Activated naive CD4-positive, alpha-beta T cell treated with anti-CD3 and anti-CD28 coated beads, Interleukin-2, amount 50 U/mL, for 16 hours (primary cell): ENCODE measurements around the gene ARL15.
A peak's percentile ranks its signal among the peaks of the same experiment; 100 is the strongest.

Experiments used
- DNase-seq: peaks from one replicate; pipeline ENCODE4 v3.0.0-alpha.2; 2020

The ARL15 gene

DNA sequence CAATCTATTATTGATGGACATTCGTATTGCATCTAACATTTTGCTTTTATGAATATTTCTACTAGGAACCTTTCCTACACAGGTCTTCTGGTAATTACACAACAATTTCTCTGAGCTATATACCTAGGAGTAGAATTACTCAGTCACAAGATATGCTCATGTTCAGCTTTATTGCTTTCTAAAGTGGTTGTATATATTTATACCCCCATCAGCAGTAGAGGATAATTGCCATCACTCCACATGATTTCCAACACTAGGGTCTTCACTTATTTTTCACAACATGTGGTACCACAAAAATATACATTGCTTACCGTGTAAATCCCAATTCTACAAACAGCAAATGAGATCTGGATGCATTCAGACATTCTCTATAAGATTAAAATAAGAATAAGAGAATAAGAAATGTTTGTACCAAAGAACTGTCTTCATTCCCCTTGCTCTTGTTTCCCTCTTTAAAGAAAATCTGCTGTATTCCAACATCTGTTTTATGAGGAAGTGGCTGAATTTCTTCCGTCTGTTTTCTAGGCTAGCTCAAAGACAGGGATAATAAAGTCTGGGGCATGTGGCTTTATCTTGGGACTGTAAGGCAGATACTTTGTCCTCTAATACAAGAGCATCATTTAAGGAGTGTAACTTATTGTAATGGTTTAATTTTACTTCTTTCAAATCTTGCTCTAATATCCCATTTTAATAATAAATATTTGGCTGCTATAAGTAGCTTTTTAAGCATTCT, 28.2 kb downstream of the ARL15 start:
- no peak for DNase-seq

DNA sequence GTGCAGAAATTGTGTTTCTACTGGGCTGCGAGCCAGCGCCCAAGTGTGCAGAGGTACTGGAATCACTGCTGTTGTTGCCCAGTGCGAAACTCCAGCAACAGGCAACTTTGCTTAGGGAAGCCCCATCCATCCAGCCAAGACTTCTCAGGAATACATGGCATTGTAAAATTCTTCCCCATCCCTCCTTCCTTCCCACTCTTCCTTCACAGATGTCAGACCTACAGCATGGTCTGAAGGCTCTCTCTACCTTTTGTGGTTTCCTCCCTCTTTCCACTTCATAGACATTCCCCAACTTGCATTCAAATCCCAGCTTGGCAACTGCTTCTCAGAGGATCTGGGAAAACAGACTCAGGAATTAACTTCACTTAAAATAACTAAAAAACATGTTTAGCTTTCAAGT, 30.4 kb downstream of the ARL15 start:
- no peak for DNase-seq

DNA sequence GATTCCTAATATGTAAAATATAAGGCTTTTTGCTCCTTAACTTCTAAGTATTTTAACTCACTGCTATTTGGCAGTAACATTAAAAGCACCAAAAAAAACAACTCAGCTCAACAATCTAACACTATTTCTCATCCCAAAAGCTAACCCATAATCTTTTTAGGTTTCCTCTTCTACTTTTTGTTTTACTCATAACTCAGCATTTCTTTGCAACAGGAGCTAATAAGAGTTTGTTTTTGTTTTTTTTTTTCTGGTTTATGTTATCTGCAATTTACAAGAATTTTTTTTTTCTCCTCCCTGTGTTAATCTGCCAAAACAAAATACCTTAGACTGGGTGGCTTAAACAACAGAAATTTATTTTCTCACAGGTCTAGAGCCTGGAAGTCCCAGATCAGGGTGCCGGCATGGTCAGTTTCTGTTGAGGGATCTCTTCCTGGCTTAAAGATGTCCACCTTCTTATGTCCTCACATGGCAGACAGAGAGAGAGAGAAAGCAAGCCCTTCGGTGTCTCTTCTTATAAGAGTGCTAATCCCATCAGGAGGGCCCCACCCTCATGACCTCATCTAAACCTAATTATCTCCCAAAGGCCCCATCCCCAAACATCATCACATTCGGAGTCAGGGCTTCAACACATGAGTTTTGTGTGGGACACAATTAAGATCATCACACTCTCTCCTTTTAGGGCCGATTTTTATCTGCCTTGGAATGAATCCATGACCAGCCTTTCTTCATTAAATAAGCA, 31.2 kb downstream of the ARL15 start:
- DNase-seq, result no peak

DNA sequence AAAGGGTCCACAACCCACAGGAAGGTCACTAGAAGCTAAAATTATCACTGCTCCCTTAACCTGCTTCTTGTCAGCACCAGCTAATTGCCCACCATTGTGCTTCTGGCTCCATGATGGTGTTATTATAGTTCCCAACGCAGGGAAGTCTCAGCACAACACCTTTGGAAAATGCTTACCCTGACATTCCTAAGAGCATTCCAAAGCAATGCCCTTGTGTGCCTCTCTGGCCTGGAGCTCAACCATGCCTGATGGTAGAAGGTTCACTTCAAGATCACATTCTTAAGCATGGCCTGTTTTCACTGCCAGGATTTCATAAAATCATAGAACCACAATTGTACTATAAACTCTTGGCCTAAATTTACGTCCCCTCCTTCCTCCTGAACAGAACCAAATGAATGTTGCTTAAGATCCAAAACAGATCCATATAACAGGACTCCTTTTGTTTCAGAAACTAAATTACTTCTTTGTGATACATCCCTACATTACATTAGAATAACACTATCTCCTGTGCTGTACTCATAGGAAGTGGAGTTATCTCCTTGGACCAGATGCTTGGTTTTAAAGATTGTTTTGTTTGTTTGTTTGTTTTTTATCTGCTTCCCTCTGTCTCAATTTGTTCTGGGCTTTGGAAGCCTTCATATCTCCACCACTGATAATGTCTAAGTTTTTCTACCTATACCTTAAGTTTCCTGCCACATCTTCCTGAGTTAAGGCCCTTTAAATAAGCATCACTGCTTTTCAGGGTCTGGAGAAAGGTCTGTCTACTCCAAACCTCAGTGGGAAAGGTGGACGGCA, 32.1 kb downstream of the ARL15 start:
- no peak for DNase-seq

DNA sequence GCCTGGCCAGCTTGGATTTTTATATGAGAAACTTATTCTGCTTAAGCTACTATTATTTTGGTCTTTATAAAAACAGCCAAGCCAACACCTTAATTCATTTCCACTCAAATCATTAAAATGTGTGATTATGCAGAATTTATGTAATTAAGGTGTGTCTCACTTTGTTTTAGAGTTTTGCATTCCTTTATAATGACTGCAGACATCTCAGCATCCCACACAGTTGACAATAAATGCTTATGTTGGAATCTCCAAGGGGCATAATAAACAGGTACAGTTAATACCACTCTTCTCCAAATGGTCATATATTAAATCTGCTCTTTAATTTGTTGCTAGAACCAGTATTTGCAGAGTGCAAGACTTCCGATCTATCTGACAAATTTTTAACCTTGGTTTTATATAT, 34.3 kb downstream of the ARL15 start:
- no peak for DNase-seq

DNA sequence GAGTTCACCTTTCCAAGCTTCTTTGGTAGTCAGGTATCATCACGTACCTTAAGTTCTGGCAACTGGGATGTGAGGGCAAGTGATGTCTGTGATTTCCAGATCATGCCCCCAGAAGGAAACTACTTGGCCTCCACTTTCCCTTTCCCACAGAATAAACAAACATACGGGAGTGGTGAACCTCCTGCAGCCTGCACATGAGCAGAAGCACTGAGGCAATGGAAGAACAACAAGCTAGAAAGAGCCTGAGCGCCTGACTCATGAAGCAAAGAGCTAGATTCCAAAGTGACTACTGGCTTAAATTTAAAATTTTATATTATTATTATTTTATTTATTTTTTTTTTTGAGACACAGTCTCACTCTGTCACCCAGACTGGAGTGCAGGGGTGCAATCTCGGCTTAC, 35.0 kb downstream of the ARL15 start:
- DNase-seq, result no peak

DNA sequence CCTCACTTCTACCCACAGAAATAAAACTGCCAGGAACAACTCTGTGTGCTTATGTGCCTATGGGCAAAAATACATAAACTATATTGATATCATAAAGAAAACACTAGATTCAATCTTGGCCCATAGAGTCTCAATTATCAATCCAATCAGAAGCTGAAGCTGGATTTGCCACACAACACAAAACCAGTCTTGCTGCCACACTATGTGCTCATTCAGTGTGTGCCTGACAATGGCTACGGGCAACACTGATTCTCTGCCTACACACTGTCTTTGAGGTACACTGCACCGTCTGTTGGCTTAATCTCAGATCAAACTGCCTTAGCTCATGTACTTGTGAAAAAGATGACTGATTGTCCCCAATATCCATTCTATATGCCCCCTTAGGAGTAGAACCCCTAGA, 35.4 kb downstream of the ARL15 start:
- no peak for DNase-seq

DNA sequence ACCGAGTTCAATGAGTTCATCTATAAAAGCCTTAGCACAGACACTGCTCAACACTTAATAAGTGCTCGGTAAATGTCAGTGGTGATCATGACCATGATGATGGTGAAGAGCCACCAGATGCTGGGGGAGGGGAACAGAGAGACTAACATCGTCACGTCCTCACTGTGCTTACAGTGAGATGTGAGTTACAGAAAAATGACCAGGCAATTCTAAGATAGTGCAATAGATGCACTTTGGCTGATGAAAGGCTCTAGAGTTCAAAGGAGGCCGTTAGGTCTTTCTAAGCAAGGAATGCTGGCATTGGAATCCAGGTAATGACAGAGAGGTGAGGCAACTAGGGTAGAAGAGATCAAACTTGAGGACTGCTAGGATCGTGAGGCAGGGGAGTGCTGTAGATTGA, 36.7 kb downstream of the ARL15 start:
- DNase-seq, result no peak

DNA sequence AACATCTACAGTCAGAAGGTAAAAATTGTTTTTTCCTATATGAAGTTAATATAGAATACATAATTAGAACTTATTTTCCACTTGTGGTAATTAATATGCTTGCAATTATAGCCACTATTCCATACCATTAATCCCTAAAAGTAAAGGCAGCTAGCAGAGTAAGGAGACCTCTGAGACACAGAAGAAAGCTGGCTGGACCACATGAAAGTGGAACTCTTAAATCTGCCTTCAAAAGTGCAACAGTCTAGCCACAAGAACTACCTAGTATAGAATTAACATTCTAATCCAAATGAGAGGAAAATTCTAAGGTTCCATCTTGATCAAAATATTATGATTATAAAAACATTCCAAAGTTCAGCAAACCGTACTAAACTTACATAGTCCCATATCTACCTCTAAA, 37.6 kb downstream of the ARL15 start:
- no peak for DNase-seq

DNA sequence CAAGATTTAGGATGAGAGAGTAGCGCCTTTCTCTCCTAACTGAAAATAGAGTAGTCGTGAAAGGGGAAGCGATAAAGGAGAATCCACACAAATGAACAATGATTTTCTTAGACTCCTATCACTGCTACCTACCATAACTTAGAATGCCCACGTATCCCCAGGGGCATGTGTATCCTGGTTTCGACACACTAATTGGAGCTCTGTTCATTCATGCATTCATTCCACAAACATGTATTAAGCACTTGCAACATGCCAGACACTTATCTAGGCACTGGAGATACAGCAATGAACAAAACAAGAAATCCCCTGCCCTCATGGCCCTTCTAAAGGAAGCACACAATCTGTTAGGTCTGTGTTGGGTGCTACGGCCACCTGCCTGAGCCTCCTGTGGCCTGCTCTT, 40.0 kb downstream of the ARL15 start:
- DNase-seq, result no peak

DNA sequence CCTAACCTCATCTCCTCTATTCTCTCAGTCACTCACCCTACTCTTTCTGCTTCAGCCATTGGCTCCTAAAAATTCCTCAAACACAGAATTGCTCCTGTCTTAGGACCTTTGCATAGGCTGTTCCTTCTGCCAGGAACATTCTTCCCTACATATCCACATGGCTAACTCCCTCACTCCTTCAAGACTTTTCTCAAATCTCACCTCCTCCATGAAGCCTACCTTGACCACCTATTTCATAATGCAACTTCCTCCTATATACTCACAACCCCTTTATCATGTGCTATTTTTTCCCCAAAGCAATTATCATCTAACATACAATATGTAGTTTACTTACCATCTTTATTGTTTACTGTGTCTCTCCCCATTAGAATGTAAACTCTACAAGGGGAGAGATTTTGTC, 45.8 kb downstream of the ARL15 start:
- DNase-seq, result no peak

DNA sequence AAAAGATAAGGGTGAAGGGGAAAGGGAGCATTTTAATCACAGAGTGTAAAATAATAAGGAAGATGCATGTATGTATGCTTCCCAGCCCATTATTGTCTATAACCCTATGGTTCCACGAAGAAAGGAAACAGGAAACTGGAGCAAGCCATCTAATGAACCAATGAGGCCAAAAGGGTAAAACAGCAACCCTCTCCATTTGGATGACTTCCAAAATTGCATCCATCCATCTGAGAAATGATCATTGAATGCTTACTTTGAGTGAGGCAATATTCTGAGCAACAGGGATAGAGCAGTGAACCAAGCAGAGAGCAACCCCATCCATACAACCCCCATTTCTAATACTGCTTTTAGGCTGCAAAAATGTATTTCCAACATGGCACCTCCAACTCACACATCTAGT, 46.9 kb downstream of the ARL15 start:
- DNase-seq, result no peak

DNA sequence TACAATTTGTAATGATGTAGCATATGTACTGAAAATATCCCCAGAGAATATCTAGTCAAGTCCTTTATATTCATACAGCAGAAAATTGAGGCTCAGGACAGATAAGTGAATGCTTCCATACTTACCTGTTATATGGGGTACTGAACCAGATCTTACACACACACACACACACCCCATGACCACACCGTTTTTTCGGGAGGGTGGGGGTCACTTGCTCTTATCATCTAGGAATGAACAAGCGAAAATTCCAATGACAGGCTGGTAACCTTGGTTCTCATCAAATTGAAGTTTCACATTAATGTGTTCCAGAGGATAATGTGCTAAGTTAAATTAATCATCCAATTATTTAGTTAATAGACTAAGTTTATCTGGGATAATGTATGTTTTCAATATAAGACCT, 48.8 kb downstream of the ARL15 start:
- no peak for DNase-seq

DNA sequence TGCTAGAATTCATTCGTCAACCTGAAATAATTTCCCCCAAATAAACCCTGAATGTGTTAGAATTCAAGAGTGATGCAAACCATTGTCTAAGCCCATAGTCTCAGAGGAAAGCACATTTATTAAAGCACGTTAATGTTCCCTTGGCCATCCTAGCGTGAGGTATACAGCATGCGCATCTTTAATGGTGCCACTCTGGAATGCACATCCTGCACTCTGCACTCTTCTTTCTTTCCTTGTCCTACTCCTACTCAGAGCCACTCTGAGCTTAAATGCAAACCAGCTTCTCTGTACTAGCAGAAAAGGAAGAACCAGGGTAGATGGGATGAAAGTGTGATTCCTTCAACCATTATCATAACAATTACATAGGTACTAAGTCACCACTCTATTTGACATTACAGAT, 50.4 kb downstream of the ARL15 start:
- DNase-seq, result no peak

DNA sequence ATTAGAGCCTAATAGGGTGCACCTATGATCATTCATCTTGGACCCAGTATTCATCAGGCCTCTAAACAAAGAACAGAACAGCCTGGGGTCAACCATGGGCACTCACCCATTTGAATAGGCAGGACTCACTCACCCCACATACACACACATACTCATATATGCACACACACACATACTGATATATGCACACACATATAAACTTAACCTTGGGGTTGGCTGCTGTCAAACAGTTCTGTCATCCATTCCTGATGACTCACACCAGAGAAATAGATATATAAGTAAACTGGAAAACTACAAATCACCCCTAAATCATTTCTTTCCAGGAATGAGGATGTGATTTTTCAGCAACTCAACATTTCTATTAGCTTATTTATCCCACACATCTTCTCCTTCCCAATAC, 51.3 kb downstream of the ARL15 start:
- no peak for DNase-seq

DNA sequence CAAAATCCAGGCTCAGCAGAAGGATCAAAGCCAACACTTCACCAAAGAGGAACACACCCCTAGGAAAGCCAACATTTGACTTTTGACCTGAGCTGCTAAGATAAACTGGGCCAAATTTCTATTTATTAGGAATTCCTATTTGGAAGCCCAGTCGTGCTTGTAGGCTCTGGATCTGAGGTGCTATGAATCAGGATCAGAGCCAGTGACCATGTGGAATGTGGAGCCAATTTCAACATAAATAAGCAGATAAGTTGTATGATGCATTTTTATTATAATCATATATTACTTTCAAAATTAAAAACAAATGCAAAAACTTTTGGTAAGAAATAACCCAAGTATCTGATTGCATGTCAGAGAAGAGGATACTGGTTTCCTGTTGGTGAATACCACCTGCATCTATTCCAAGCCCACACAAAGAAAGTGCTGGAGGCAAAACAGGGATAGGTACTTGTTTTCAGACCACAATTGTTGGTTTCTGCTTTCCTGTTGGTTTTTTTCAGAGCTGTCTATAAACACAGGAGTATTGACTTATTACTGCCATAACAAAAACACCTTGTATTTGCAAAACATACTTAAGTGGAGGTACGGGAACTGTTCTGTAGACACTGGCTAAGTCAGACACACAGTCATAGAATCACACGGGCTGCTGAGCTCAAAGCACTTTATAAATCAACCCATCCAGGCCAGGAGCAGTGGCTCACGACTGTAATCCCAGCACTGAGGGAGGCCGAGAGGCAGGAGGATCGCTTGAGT, 52.8 kb downstream of the ARL15 start:
- DNase-seq, result no peak

DNA sequence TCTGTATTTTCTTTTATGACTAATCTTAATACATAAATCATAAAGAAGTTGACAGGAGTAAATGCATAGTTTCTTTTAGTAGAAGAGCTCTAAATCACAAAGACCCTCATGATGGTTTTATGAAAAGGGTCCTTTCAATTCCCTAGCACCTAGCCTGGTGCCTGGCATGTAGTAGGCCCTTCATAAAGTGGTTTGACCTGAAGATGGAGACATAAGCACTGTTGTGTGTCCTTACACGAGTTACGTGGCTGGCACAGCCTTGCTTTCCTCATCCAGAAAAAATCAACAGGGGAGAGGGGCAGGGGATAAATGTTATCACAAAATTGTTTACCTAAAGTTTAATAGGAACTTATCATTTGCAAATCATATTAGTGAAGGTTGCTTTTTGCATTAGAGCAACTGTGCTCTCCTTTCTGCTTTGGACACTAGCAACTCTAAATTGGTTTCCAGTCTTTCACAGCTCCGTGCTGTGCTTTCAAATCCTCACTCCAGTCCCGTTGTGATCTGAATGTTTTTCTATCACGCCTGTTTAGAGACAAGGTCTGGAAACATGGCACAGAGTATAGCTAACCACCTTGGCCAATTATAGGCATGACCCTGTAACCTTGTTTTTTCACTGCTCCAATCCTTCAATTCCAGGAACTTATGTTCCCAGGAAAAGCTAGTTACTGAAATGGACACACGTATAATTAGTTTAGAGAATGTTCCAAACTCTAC, 55.7 kb downstream of the ARL15 start:
- no peak for DNase-seq

DNA sequence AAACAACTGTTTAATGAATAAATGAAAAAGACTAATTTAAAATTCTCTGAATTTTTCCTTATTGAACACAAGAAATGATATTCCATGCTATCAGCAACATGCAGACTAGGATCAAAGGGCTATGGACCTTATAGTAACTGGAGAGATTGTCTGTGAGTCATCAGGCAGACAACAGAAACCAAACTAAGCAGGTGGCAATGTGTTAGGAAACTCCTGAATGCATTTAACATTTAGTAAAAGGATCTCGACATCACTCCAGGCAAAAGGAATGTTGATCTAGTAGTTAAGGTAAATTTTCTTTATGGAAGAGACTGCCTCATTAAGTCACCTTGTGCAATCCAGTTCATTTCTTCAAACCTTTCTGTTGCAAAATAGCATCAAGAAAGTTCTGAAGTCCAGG, 58.4 kb downstream of the ARL15 start:
- DNase-seq, result no peak

DNA sequence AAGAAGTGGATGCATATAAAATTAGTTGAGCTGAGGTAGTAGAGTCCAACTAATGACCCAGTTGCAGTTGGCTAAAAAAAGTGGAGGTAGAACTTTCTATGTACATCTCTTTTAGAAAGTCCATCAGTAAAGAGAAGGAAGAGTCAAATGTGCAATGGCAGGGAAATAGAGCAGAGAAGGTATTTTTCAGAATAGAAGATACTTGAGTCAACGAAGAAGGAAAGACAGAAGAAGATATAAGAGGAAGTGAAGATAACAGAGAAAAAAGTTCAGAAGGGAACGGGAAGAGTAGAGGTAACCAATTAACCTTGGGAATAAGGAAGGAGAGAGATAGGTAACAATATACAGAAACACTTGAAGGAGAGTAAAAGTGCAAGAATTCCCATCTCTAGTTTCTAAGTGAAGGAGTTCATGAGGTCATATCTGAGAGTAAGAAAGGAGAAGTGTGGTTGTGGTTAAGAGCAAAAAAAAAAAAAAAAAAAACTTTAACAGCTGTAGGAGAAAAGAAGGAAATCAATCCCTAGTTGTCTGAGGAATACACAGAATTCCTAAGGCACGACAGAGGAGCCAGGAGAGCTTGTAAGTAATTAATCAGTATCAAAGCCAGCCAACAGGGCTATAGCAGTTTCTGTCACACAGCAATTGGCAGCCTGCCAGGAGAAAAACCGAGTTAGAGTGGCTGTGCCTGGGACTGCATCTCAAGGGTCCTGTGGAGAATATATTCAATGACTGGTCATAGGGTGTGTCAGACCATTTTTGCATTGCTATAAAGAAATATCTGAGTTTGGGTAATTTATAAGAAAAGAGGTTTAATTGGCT, 61.0 kb downstream of the ARL15 start:
- DNase-seq, result peak; percentile 18

DNA sequence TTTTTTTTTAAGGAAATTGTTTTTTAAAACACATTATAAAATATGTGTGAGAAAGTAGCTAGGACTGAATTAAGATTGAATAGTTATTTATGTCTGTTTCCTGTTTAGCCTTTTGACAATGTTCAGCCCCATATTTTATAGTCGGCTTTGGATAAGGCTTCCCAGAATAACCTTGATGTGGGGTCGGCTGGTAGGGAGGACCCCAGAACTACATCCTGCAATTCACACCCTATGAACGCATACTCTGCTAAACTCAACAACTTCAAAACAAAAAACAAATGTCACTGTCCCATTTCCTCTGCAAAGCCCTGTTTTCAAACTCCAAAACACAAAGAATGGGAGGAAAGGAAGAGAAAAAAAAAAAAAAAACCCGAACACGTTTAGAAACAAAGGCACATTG, 63.1 kb downstream of the ARL15 start:
- DNase-seq, result no peak

DNA sequence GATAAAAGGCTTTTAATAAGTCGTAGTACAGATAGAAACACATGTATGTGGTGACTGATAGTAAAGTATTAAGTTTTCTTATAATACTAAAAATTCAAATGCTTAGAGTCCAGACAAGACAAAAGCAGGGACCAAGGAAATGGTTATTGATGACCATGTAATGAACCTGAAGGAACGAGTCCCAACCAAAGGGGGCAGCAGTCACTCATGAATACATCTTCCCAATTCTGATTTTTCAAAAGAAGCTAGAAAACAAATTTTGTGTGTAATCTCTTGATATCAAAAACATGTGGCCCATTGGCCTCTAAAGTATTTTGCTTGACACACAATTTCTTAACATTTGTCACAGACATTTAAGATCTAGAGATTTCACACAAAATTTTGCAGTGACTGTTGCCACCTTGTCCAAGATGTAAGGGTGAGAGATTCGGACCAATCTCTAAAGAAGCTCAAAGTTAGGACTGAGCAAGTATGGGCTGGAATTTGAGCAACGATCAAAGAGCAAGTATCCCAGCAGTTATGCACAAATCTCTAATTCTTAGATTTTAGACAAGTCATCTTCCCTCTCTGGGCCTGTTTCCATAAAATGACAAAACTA, 66.8 kb downstream of the ARL15 start:
- peak; percentile 12 for DNase-seq
